SIG-M5 treated with dmso at 0.1 percent for 504 hours (cell line): ENCODE data around the gene CNN2.
A peak's percentile ranks its signal among the peaks of the same experiment; 100 is the strongest.
"Not testable (repeated sequence)": the region's sequence is repeated elsewhere in the genome, so short reads cannot be mapped to it uniquely, and the experiment has no call there.

Source experiments
- DNase-seq: peaks from one replicate; lab custom pipeline; 2025; ENCODE audit not compliant: unreplicated experiment; lab: John Stamatoyannopoulos, UW

The CNN2 gene

GRCh38 chr19:1010586-1011510 lies 15.6 kb upstream of the CNN2 start:
- DNase-seq, result no peak

GRCh38 chr19:1011831-1012333 lies 14.5 kb upstream of the CNN2 start:
- DNase-seq, result no peak

- no peak for DNase-seq
Measured at GRCh38 chr19:1012334-1012733, 14.1 kb upstream of the CNN2 start.

GRCh38 chr19:1013218-1013617 lies 13.2 kb upstream of the CNN2 start:
- DNase-seq, result no peak

DNA sequence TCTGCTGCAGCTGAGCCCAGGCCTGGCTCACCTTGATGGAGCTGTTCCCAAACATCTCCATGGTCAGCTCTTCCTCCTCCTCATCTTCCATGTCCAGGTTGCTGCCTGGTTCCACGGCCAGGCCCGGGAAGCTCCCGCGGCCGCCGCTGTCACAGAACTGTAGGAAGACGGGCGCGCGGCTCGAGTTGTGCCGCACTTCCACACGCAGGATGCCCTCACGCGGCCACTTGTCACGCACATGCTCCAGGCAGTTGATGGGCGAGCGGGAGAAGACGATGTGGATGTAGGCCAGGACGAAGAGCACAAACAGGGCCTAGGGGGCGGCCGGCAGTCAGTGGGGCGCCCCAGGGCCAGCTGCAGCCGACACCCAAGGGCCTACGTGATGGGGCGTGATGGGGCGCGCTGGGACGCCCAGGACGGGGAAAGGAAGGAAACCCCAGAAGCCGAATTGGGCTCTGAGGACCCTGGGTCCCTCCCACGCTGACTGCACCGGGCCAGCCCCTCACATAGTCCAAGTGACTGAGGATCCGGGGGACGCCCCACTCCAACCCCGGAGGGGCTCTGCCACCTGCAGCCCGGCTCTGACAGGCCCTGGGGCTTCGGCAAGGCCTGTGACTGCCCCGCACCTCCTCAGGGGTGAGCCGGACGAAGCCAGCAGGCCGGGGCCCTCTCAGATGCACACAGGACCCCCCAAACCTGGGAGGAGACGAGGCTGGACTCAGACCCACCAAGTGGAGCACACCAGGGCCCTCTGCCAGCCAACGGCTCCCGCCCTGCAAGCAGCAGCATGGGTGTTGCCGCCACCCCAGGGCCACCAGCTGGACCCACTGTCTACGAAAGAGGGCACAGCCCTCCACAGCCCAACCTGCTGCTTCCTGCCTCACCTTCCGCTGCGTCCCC lies 12.0 kb upstream of the CNN2 start:
- no peak for DNase-seq

GRCh38 chr19:1015061-1015781 lies 11.2 kb upstream of the CNN2 start:
- DNase-seq, result no peak

DNA sequence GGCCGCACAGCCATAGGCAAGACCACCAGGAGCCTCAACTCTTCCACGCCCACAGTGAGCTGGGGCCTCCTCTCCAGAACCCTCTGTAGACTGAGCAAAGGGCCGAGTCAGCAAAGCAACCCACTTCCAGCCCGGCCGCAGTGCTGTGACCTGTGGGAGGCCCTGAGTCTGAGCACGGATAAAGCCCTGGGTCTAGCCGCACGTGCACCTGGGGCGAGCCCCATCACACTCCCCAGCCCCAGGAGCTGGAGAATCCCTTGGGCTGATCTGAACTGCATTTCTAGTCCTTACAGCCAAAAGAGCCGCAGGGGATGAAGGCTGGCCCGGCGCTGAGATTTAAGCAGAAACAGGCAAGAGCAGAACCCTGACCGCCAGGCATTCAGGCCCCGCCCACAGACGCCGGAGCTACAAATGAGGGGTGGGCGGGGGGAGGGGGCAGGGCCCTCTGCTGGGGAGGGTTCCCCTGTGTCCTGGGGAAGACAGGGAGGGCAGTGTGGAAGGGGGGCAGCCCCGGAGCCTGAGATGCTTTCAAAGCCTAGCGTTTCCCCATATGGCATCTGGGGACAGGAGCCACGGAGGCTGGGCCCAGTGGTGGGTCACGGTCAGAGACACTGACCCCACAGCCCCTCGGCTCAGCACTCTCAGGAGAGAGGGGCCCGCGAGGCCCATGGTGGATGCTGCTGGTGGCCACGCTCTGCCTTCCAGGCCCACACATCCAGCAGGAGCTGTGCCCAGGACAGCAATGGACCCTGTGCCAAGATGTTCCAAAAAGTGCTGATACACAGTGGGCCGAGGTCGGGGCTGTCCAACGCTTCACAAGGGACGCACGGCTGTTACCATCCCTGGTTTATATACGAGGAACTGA lies 10.4 kb upstream of the CNN2 start:
- DNase-seq, result no peak

- DNase-seq, result no peak
Measured at GRCh38 chr19:1016647-1017114, 9.7 kb upstream of the CNN2 start.

DNA sequence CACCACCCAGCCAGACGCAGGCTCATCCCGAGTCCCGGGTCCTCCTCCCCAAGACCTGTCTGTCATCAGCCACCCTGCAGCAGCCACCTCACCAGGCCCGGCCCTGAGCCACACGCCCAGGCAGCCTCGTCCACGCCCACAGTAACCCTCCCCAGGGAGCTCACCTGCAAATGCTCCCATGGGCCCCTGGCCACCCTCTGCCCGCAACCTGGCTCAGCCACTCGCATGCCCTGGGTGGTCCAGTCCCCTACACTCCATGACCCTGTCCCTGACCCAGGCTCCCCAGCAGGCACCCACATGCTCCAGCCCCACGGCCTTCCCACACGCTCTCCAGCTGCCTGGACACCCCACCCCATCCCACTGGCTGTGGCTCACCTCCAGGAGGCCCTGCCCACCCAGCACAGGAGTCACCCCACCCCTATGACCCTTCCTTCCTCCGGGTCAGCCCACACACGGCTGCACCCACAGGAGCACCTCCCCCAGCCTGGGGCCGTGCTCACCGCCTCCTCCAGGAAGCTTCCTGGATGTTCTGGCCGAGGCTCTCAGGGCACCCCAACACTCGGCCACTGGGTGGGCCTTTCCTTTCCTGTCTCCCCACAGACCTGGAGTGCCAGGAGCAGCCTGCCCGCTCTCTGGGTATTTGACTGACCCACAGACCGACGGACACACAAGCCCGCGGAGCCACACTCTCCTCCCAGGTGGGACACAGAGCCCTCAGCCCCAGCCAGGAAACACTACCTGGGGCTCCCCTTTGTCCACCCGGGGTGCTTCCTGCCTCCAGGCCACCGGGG lies 9.1 kb upstream of the CNN2 start:
- no peak for DNase-seq

GRCh38 chr19:1017906-1018305 lies 8.5 kb upstream of the CNN2 start:
- no peak for DNase-seq

DNA sequence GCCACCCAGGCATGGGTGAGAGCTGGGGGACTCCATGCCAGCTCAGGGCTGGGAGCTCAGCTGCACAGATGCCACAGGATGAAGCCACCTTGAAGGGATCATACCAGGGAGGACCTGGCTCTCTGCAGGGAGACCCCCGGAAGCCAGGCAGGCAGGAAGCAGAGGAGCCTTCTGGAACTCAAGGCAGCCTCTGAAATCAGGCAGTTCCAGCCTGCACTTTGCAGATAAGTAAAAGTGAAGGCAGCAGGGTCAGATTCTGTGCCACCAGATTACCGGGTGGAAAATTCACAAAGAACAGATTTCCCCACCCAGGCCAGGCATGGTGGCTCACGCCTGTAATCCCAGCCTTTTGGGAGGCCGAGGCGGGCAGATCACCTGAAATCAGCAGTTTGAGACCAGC lies 8.0 kb upstream of the CNN2 start:
- DNase-seq, result no peak

GRCh38 chr19:1018932-1019615 lies 7.3 kb upstream of the CNN2 start:
- no peak for DNase-seq

- DNase-seq, result no peak
Measured at GRCh38 chr19:1019616-1019961, 6.8 kb upstream of the CNN2 start.

GRCh38 chr19:1019980-1020867 lies 6.2 kb upstream of the CNN2 start:
- no peak for DNase-seq

- DNase-seq, result peak; percentile 90
Measured at GRCh38 chr19:1020868-1021425, 5.5 kb upstream of the CNN2 start, which contains the start of gene TMEM259. TSS of gene TMEM259 (minus strand) at chr19:1021123. CDS start at chr19:1020996, 127 bp downstream.

DNA sequence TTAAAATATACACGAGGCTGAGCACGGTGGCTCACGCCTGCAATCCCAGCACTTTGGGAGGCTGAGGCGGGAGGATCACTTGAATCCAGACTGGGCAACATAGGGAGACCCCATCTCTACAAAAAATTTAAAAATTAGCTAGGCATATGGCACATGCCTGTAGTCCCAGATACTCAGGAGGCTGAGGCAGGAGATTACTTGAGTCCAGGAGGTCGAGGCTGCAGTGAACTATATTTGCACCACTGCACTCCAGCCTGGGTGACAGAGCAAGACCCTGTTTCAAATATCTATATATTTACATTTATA lies 2.6 kb upstream of the CNN2 start:
- DNase-seq, result not testable (repeated sequence)

- DNase-seq, result not testable (repeated sequence)
Measured at GRCh38 chr19:1025080-1025479, 1.3 kb upstream of the CNN2 start.
